Upper lobe of left lung (tissue), 4 donors: ENCODE results near the gene GRIK5.

Experiments used
- CTCF ChIP-seq, 6 experiments: fragments of 450-650 bp in 4 of 6; fragments of 200-600 bp in 2 of 6; sonication (generic) in 2 of 6; IDR thresholded peaks; one replicate each; pipeline ENCODE4 v1.5.1; 2016 to 2019; ENCODE audit warnings: antibody characterized with exemption in 6 of 6
- POLR2A ChIP-seq, 4 donors: fragments of 450-650 bp; IDR thresholded peaks; one replicate each; pipeline ENCODE4 v1.5.1; 2016 to 2017; ENCODE audit warnings: antibody characterized with exemption in 4 of 4, mild to moderate bottlenecking in 2 of 4
- POLR2AphosphoS5 ChIP-seq, 2 donors: sonication (generic); formaldehyde crosslinking; IDR thresholded peaks; one replicate each; pipeline ENCODE4 v1.5.1; 2017; ENCODE audit warnings: antibody characterized with exemption in 2 of 2

GRCh38 chr19:42059196-42059595 is 10.8 kb downstream of the GRIK5 start:
- TF ChIP-seq CTCF (IDR thresholded peaks at IDR 0.05), result no peak
- no peak for TF ChIP-seq POLR2A (IDR thresholded peaks at IDR 0.05)
- TF ChIP-seq POLR2AphosphoS5 (IDR thresholded peaks at IDR 0.05), result no peak
